ENCODE data around the gene RAD51B. TPM values are rescaled to one million over a fixed set of nuclear protein-coding genes. Genes with fewer than 3 reads are reported as not detected.

RAD51B gene
- total RNA-seq, 1 experiment from 2014 or later: 28.9 TPM

DNA sequence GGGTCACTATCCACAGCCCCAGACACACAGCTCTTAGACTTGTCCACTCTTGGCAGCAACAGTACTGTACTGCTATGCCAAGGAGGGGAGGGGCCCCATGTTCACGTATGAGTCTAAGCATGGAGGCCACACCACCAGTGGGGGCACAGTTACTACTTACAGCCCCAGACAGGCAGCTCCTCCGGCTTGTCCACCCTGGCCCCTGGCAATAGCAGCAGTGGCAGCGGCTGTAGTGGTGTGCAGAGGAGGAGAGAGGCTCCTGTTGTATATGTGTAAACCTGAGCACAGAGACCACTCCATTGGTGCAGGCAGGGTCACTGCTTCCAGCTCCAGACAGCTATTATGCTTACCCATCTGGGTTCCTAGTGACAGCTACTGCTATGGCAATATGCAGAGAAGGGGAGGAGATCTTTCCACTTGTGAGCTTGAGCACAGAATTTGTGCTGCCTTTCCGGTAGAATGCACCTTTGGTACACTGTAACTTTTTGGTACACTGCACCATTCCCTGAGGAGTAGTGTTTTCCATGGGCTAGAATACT lies 113.2 kb downstream of the RAD51B start:
- no peak for DNase-seq (ENCODE audit: low read depth, low spot score)
- in situ Hi-C loops (cut with HindIII; ENCODE audit: low pct_unique_long_range_greater_than_20kb, low sequenced_read_pairs): no loop called here

DNA sequence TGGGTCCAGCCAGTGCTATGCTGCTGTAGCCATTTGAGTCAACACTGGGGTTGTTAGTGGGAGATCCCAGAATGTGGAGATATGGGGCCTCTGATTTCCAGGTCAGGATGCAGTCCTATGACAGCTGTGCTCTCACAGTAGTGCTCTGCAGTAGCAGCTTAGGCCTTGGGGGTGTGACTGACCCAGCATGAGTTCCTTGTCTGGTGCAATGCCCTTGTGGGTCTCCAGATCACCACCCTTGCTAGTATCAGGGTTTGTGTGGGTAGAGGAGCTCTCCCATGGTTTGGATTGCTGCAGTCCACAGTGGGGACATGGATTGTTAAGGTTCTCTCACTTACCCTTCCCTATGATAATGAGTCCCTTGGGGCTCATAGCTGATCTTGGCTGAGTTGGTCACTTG lies 113.7 kb downstream of the RAD51B start:
- DNase-seq (ENCODE audit: low read depth, low spot score): no peak

DNA sequence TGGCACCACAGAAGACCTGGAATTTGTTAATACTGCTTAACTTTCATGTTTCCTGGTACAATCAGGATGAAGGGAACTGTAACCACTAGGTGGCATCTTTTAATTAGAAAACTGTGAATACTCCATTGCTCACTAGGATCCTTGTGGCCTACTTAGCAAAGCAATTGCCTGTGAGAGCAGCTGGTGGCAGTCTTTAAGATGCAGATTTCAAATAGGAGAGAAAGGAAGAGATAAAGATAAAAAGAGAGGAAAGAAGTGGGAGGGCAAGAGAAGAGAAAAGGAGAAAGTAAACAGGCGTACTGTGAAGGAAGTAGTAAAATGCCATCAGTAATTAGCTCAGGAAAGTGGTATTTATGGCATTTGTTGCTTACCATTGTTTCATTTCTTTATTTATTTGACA lies 114.5 kb downstream of the RAD51B start:
- peak; percentile 86 for DNase-seq (ENCODE audit: low read depth, low spot score)
- in situ Hi-C loops (cut with HindIII; ENCODE audit: low pct_unique_long_range_greater_than_20kb, low sequenced_read_pairs): no loop called here

More for the DNA sequence above, 113.7 kb downstream of the RAD51B start:
- in situ Hi-C loops (cut with HindIII; ENCODE audit: low pct_unique_long_range_greater_than_20kb, low sequenced_read_pairs): no loop called here

DNA sequence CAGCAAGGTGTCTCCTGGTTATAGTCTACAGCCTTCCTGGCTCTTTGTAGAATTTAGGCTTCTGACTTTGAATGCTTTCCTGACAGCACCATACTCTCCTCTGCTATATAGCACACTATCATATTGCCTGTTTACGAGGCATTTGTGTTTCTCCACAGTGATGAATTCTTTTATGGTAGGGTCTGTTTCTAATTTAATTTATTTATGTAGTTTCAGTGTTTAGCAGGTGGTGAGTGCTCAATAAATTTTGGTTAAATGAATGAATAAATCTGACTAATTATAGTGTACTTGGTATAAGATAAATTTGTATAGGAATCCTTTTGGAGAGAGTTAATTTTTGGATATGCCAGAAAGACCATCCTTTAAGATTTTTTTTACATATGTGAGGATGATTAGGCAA lies 115.3 kb downstream of the RAD51B start:
- in situ Hi-C loops (cut with HindIII; ENCODE audit: low pct_unique_long_range_greater_than_20kb, low sequenced_read_pairs): no loop called here
- DNase-seq (ENCODE audit: low read depth, low spot score): no peak

DNA sequence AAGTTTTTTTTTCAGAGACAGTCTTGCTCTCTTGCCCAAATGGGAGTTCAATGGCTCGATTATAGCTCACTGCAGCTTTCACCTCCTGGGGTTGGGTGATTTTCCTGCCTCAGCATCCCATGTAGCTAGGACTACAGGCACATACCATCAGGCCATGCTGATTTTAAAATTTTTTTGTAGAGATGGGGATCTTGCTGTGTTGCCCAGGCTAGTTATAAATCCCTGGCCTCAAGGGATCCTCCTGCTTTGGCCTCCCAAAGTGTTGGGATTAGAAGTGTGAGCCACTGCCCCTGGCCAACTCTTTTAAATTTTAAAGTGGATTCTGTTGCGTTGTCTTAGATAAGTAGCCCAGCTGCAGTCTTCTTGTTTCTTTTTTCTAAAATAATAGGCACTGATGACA lies 115.8 kb downstream of the RAD51B start:
- DNase-seq (ENCODE audit: low read depth, low spot score): no peak
- in situ Hi-C loops (cut with HindIII; ENCODE audit: low pct_unique_long_range_greater_than_20kb, low sequenced_read_pairs): no loop called here

DNA sequence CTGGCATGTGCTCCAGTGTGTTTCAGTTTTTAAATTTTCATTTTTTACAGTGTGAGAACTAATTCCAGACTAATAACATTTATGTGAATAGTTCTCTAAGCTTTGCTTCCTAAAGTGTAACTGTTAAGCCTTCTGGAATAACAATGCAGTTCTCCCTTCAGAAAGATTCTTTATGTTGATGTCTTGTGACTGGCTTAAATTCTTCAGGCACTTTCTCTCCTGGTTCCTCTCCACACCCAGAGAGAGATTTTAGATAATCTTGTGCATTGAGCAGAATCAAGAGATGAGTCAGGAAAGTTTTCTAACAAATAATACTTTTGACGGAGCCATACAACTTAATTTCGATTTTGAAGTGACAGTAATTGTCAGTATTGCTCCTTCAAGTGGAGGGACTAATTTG lies 118.5 kb downstream of the RAD51B start:
- DNase-seq (ENCODE audit: low read depth, low spot score): no peak
- in situ Hi-C loops (cut with HindIII; ENCODE audit: low pct_unique_long_range_greater_than_20kb, low sequenced_read_pairs): no loop called here

DNA sequence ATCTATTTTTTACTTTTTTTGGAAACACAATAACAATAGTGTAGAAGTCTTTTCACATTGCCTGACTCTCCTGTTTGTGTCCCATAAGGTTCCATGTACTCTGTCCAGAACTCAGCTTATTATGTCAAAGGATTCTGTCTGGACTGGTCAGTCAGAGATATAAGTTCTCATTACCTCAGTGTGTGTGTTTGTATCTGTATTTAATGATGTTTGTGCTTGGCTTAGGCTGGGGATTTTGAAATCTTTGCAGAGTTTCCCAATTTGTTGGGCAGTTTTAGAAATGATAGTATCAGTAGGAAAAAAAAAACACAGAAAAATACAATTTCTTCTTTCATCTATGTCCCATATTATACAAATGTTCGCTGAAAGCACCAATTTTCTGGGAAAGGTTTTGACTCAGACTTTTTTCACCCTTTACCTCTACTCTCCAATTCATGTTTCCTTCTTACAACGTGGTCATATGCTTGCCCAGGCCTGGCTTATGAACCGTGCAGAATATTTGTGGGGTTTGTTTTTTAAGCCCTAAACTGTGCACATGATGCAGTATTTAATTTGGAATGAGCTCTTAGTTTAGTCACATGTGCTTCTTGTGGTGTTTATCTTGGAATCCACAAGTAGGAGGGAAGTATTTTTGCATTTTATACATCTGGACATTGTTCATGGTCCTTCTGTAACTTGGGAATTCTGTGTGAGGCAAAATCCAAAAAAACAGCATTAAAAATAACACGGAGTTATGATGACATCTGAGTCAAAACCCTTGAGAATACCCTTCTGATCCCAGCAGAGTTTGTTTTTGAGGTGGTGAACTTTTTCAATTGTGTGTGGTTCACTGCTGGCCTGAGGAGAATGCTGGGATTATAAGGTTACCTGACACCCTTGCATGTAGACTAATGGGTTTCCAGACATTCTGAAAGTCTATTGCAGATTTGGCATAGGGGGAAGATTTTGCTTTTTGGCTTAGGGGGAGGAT lies 121.2 kb downstream of the RAD51B start:
- peak; percentile 66 for DNase-seq (ENCODE audit: low read depth, low spot score)
- in situ Hi-C loops (cut with HindIII; ENCODE audit: low pct_unique_long_range_greater_than_20kb, low sequenced_read_pairs): no loop called here

DNA sequence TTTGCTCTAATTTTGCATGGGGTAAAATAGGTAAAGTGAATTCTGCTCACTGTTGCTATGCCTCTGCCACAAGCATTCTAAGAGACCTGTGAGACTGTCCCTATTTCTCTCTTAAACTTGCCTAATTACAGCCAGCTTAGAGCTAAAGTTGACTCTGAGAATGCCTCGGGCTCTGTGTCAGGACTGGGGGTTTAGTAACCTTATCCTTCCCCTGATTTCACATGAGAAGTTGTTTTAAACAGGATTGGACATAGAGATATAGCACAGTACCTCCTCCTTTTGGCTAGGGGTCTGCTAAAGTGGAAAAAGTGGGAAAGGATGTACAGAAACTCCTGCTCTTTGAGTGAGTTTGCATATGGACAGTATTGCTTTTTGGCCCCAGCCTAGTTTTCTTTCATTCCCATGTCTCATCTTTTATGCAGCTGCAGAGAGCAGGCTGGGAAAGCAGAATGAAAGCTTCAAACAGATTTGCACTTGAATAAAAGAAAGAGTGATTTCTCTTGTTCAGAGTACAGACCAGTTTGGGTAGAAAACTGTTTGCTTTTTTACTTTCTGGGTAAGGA lies 122.0 kb downstream of the RAD51B start:
- peak; percentile 21 for DNase-seq (ENCODE audit: low read depth, low spot score)
- in situ Hi-C loops (cut with HindIII; ENCODE audit: low pct_unique_long_range_greater_than_20kb, low sequenced_read_pairs): no loop called here

DNA sequence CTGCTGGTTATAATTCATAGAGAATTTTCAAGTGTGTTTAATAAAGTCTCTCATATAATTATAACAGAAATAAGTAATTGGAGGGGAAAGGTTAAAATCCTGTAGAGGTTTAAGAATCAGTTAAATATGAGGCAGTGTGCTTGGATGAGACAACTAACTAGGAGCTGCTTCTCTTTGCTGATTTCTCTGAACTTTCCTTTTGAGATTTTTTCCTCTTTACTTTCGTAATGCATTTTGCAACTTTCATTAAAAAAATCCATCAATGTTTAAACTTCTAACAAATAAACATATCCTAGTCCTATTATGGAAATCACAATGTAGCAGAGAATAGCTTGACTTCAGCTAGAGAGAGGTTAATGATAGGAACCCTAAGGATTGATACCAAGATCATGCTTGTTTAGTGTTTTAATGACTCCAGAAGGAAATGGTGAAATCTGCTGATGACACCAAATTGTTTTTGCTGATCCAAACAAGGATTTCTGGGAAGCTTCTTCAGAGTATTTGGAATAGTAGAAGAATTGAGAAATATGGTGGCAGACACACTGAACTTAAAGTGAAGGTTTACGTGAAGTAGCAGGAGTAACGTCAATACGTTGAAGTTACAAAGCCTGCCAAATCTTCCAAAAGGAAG lies 122.6 kb downstream of the RAD51B start:
- in situ Hi-C loops (cut with HindIII; ENCODE audit: low pct_unique_long_range_greater_than_20kb, low sequenced_read_pairs): no loop called here
- DNase-seq (ENCODE audit: low read depth, low spot score): peak; percentile 13

DNA sequence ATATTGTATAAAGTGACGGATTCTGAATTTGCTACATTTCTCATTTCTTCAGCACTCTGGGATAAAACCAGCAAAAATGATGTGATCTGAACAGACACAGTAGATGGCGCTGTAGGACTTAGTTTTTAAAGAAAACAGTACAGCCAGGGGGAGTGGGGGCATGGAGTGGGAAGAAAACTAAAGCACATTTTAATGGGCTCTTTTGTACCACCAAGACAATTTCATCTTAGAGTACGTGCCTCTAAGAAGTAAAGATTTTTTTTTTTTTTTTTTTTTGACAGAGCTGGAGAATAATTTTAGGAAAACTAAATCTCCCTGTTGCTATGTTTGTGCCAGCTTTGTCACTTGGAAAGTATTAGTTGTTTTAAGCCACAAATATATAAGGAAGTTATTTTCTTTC lies 124.4 kb downstream of the RAD51B start:
- in situ Hi-C loops (cut with HindIII; ENCODE audit: low pct_unique_long_range_greater_than_20kb, low sequenced_read_pairs): no loop called here
- peak; percentile 86 for DNase-seq (ENCODE audit: low read depth, low spot score)

DNA sequence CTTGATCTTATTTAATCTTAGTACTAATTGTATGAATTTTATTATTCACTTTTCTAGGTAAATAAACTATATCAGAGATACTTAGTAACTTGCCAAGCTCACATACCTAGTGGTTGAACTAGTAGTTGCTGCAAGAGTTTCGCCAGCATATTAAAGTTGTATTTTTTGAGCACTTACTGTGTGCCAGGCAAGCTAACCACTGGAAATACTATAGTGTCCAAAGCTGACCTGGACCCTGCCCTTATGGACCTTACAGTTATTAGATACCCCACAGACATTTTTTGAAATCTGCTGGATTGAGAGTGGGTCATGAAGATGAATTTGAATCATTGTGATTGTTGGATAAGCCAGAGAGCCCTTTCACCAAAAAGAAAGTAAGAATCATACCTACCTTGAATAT lies 125.0 kb downstream of the RAD51B start:
- in situ Hi-C loops (cut with HindIII; ENCODE audit: low pct_unique_long_range_greater_than_20kb, low sequenced_read_pairs): no loop called here
- DNase-seq (ENCODE audit: low read depth, low spot score): no peak

DNA sequence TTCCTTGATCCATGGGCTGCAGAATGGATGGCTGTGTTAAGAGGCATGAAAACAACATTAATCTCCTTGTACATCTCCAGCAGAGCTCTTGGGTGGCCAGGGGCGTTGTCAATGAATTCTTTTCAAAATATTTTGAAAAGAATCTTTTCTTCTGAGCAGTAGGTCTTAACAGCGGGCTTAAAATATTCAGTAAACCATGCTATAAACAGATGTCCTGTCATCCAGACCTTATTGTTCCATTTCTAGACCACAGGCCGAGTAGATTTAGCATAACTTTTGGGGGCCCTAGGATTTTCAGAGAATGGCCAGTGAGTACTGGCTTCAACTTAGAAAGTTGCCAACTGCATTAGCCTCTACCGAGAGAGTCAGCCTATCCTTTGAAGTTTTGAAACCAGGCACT lies 130.2 kb downstream of the RAD51B start:
- in situ Hi-C loops (cut with HindIII; ENCODE audit: low pct_unique_long_range_greater_than_20kb, low sequenced_read_pairs): no loop called here
- DNase-seq (ENCODE audit: low read depth, low spot score): no peak

DNA sequence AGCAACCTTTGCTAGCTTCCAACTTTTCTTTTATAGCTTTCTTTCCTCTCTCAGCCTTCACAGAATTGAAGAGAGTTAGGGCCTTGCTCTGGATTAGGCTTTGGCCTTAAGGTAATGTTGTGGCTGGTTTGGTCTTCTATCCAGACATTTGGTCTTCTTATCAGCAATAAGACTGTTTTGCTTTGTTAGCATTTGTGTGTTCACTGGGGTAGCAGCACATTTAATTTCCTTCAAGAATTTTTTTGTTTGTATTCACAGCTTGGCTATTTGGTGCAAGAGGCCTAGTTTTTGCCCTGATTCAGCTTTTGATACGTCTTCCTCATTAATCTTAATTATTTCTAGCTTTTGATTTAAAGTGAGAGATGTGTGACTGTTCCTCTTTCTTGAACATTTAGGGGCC lies 130.8 kb downstream of the RAD51B start:
- in situ Hi-C loops (cut with HindIII; ENCODE audit: low pct_unique_long_range_greater_than_20kb, low sequenced_read_pairs): no loop called here
- no peak for DNase-seq (ENCODE audit: low read depth, low spot score)

DNA sequence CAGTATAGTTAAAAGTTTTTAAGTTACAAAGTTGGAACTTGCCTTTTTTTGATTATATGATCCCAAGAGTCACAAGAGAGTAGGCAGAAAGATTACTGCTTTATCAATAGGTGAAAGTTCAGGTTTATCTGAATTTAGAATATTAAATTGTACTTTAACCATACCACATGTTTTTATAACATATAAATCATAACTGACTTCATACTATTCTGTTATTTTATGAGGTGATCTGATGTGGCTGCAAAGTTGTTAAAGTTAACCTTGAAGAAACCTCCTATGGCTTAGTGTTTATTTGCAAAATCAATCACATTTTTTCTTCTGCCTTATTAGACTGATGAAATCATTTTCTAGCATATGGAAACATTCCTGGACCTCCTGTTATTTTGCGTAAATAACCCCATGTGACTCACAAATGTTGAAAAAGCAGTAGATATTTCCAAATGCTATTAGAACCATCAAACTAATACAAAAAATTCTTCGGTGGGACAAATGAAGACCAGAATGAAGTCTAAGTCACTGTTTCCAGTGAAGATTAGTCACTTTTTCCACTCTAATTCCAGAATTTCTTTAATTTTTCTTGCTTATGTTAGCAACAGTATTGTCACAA lies 132.1 kb downstream of the RAD51B start:
- DNase-seq (ENCODE audit: low read depth, low spot score): no peak
- in situ Hi-C loops (cut with HindIII; ENCODE audit: low pct_unique_long_range_greater_than_20kb, low sequenced_read_pairs): no loop called here

DNA sequence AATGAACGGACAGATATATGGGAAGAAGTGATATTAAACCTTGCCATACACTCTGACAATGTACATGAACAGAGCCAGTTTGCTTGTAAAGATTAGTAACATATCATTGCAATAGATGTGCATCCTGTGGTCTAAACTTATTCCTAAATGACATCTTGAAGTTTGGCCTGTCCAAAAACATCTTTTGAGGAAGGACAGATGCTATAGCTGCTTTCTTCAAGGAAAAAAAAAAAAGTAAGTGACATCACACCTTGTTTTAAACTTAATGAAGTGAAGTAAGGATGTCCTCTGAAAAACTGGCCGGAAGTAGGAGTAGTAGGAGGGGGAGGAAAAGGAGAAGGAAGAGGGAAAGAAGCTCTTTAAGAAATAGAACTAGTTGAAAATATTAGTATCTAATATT lies 132.8 kb downstream of the RAD51B start:
- in situ Hi-C loops (cut with HindIII; ENCODE audit: low pct_unique_long_range_greater_than_20kb, low sequenced_read_pairs): no loop called here
- no peak for DNase-seq (ENCODE audit: low read depth, low spot score)

DNA sequence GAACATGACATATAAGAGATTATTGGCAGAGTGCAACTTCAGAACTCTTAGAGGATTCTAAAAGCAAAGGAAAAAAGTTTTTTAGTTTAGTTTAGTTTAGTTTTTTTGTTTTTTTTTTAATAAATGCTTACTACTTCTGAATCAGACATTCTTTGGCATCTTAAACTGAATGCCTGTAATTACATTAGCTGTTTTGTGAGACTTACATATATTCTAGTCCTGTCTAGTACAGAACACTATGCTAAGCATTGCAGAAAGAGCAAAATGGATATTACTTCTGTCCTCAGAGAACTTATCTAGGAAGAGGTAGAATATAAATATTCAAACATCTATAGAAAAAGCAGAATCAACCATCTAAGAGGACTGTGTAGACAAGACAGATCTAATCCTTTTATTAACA lies 133.2 kb downstream of the RAD51B start:
- in situ Hi-C loops (cut with HindIII; ENCODE audit: low pct_unique_long_range_greater_than_20kb, low sequenced_read_pairs): no loop called here
- no peak for DNase-seq (ENCODE audit: low read depth, low spot score)

DNA sequence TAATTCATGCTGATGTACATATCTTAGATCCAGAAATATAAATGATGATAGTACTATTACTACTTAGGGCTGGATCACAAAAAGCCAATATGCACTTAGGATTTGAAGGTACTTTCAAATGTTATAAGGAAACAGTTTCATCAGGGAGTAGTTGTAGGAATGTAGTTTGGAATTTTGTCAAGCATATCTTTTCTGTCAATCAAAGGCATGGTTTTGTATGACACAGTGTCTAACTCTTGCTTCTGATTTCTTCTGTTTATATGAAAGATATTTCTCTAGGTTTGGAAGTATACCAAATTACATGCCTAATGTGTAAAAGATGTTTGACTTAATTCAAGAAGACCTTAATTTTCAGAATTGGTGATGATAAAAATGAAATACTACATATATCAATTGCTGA lies 135.7 kb downstream of the RAD51B start:
- no peak for DNase-seq (ENCODE audit: low read depth, low spot score)
- in situ Hi-C loops (cut with HindIII; ENCODE audit: low pct_unique_long_range_greater_than_20kb, low sequenced_read_pairs): no loop called here

DNA sequence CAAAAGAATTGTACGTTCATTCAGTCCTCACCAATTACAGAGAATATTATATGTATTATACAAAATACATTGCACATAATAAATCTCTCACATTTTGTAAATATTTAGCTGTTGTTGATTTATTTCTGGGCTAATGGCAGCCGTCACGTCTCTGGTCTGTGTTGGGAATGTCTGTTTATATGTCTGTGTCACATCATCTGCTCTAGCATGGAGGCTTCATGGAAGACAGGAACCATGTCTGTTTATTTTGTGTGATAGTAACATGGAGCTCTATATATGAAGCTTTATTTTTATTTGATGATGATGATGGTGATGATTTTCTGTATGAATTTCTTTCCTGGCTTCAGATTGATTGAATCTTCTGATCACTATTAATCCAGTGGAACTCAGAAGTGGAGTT lies 138.4 kb downstream of the RAD51B start:
- in situ Hi-C loops (cut with HindIII; ENCODE audit: low pct_unique_long_range_greater_than_20kb, low sequenced_read_pairs): no loop called here
- DNase-seq (ENCODE audit: low read depth, low spot score): no peak

Data from SK-MEL-5 (cell line).